GM23338 (cell line): Measurements from ENCODE around the gene CHRD. TPM values are rescaled to one million over a fixed set of nuclear protein-coding genes. Genes with fewer than 3 reads are reported as not detected.

Experiments used
- ATAC-seq: fragments of 200-7000 bp; cut with Tn5 transposase; 3 replicates; pipeline ENCODE4 v1.9.1; 2020
- DNase-seq: peaks from one replicate; pipeline ENCODE4 v3.0.0-alpha.2; 2015; ENCODE audit warnings: low spot score
- H2AFZ ChIP-seq: fragments of 200-600 bp; sonication (generic); 2 replicates; pipeline ENCODE4 v1.8.0; 2016; ENCODE audit warnings: antibody characterized with exemption, mild to moderate bottlenecking, moderate library complexity
- H3F3A ChIP-seq: fragments of 200-600 bp; sonication (generic); replicated peaks from 2 replicates; pipeline ENCODE4 v1.8.0; 2017; ENCODE audit warnings: antibody characterized with exemption, mixed run types, low read depth
- H3K27ac ChIP-seq: fragments of 200-600 bp; sonication (generic); 2 replicates; pipeline ENCODE4 v1.6.1; 2016; ENCODE audit warnings: low read depth
- H3K27me3 ChIP-seq: fragments of 200-600 bp; sonication (generic); 2 replicates; pipeline ENCODE4 v1.8.0; 2016; ENCODE audit warnings: mild to moderate bottlenecking, mixed run types, moderate library complexity; ENCODE audit not compliant: insufficient read depth
- H3K36me3 ChIP-seq: fragments of 200-600 bp; sonication (generic); 2 replicates; pipeline ENCODE4 v1.8.0; 2016; ENCODE audit warnings: mild to moderate bottlenecking; ENCODE audit not compliant: insufficient read depth
- H3K4me1 ChIP-seq: fragments of 200-600 bp; sonication (generic); 2 replicates; pipeline ENCODE4 v1.8.0; 2016; ENCODE audit warnings: mild to moderate bottlenecking, moderate library complexity; ENCODE audit not compliant: insufficient read depth
- H3K4me2 ChIP-seq: fragments of 200-600 bp; sonication (generic); 2 replicates; pipeline ENCODE4 v1.7.1; 2017; ENCODE audit warnings: mixed run types
- H3K4me3 ChIP-seq: fragments of 200-600 bp; sonication (generic); 2 replicates; pipeline ENCODE4 v1.6.1; 2016; ENCODE audit warnings: mixed run types
- H3K79me2 ChIP-seq: fragments of 200-600 bp; sonication (generic); replicated peaks from 2 replicates; pipeline ENCODE4 v1.8.0; 2017; ENCODE audit warnings: mild to moderate bottlenecking; ENCODE audit not compliant: insufficient read depth
- H3K9me2 ChIP-seq: fragments of 200-600 bp; sonication (generic); 2 replicates; pipeline ENCODE4 v1.8.0; 2017; ENCODE audit not compliant: insufficient read depth
- H4K20me1 ChIP-seq: fragments of 200-600 bp; sonication (generic); replicated peaks from 2 replicates; pipeline ENCODE4 v1.8.0; 2017; ENCODE audit warnings: mild to moderate bottlenecking; ENCODE audit not compliant: insufficient read depth
- H3K27ac Mint-ChIP-seq: 2 replicates; pipeline ENCODE4 v1.8.0; 2020; ENCODE audit warnings: inconsistent platforms, mild to moderate bottlenecking, moderate library complexity, mixed read lengths
- H3K27me3 Mint-ChIP-seq: 3 replicates; pipeline ENCODE4 v1.8.0; 2022; ENCODE audit warnings: low read depth, mild to moderate bottlenecking, moderate library complexity, mixed read lengths, inconsistent platforms; ENCODE audit not compliant: insufficient read depth, poor library complexity
- H3K36me3 Mint-ChIP-seq: 3 replicates; pipeline ENCODE4 v1.8.0; 2021; ENCODE audit warnings: low read depth, mild to moderate bottlenecking, inconsistent platforms, moderate library complexity, mixed read lengths
- H3K4me1 Mint-ChIP-seq: 3 replicates; pipeline ENCODE4 v1.8.0; 2020; ENCODE audit warnings: mild to moderate bottlenecking, inconsistent platforms, mixed read lengths
- H3K4me3 Mint-ChIP-seq: 3 replicates; pipeline ENCODE4 v1.8.0; 2021; ENCODE audit warnings: moderate library complexity, mild to moderate bottlenecking, inconsistent platforms, mixed read lengths
- H3K9me3 Mint-ChIP-seq: 3 replicates; pipeline ENCODE4 v1.8.0; 2020; ENCODE audit warnings: moderate library complexity, mild to moderate bottlenecking, inconsistent platforms, mixed read lengths
- CREB1 ChIP-seq: fragments of 250-450 bp; sonication (Bioruptor Pico); IDR thresholded peaks from 2 replicates; pipeline ENCODE4 v1.5.0; 2020; ENCODE audit warnings: low read depth, mild to moderate bottlenecking, moderate library complexity
- CTCF ChIP-seq, 2 experiments: fragments of 200-600 bp in 1 of 2; sonication (generic) in 1 of 2; conservative IDR thresholded peaks; 2 replicates each; pipeline versions ENCODE4 v1.5.1 to v1.6.1; 2016 to 2017; ENCODE audit warnings: antibody characterized with exemption in 2 of 2, low read depth in 2 of 2, mild to moderate bottlenecking in 2 of 2, moderate library complexity in 1 of 2
- EZH2 ChIP-seq: fragments of 200-600 bp; sonication (generic); IDR thresholded peaks from one replicate; pipeline ENCODE4 v1.8.0; 2017; ENCODE audit warnings: antibody characterized with exemption, mild to moderate bottlenecking, low read depth; ENCODE audit not compliant: unreplicated experiment
- EZH2phosphoT487 ChIP-seq: fragments of 200-600 bp; sonication (generic); IDR thresholded peaks from one replicate; pipeline ENCODE4 v1.8.1; 2018; ENCODE audit warnings: antibody characterized with exemption; ENCODE audit not compliant: unreplicated experiment
- JUNB ChIP-seq: IDR thresholded peaks from one replicate; pipeline ENCODE4 v1.6.1; 2016; ENCODE audit warnings: antibody characterized with exemption; ENCODE audit not compliant: unreplicated experiment
- NANOG ChIP-seq: IDR thresholded peaks from 2 replicates; pipeline ENCODE4 v1.6.1; 2016; ENCODE audit warnings: antibody characterized with exemption, borderline replicate concordance
- POLR2AphosphoS5 ChIP-seq: IDR thresholded peaks from 2 replicates; pipeline ENCODE4 v1.6.1; 2016; ENCODE audit warnings: antibody characterized with exemption, low read depth
- STAT1 ChIP-seq: IDR thresholded peaks from one replicate; pipeline ENCODE4 v1.6.1; 2016; ENCODE audit warnings: antibody characterized with exemption; ENCODE audit not compliant: unreplicated experiment
- ZNF114 ChIP-seq: fragments of 250-450 bp; sonication (Bioruptor Pico); IDR thresholded peaks from 2 replicates; pipeline ENCODE4 v1.5.0; 2020; ENCODE audit warnings: mild to moderate bottlenecking, moderate library complexity
- ZNF331 ChIP-seq: fragments of 250-450 bp; sonication (Bioruptor Pico); IDR thresholded peaks from 2 replicates; pipeline ENCODE4 v1.5.0; 2020; ENCODE audit warnings: low read depth, mild to moderate bottlenecking, moderate library complexity
- polyA plus RNA-seq: library from polyadenylated mRNA; unstranded; fragments of >200 nt; fragmentation: Nextera tagmentation; extraction: Ambion mirVana; gene quantifications from 2 replicates; pipeline ENCODE4 v1.2.1, GENCODE V29; 2016
- total RNA-seq: library from RNA; depleted of rRNA; stranded (reverse); fragments of >200 nt; shearing (Covaris generic); gene quantifications from 2 replicates; pipeline ENCODE4 v1.2.3, GENCODE V29; 2014
- TF ChIP-seq, protein P1 (sequence below): fragments of 250-450 bp; sonication (Bioruptor Pico); IDR thresholded peaks from 2 replicates; pipeline ENCODE4 v1.5.0; 2020; ENCODE audit warnings: mild to moderate bottlenecking, moderate library complexity
- TF ChIP-seq, protein P2 (sequence below): IDR thresholded peaks from 2 replicates; pipeline ENCODE4 v1.6.1; 2016; ENCODE audit warnings: antibody characterized with exemption
- TF ChIP-seq, protein P3 (sequence below): IDR thresholded peaks from one replicate; pipeline ENCODE4 v1.6.1; 2018; ENCODE audit warnings: antibody characterized with exemption; ENCODE audit not compliant: unreplicated experiment

Gene CHRD
- total and polyA plus RNA-seq, 2 experiments from 2014 or later, result 0.34 to 0.66 TPM

DNA sequence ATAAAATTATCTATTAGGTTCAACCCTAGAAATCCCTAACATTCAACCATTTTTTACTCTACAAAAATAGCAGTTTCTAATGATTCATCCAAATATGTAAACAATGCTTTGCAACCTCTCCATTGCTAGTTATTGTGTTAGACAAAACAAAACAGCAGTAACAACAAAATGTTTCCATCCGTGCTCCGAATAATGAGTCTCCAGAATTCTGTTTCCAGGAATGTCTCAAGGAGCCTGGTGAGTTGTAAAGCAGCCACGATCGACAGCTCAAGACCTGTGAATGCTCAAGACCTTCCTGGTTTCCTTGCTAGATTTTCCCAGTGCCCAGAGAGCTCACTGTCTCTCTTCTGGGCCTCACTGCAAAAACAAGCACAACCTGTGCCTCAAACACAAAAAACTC, 49.9 kb downstream of the CHRD start:
- no peak for ATAC-seq
- peaks cover 13% of the 10 kb centered on the region for H3K27me3 Mint-ChIP-seq

More for the DNA sequence above, 49.9 kb downstream of the CHRD start:
- Histone ChIP-seq H3K4me3 (no peak overlapping the region), H3K27me3 (no peaks in the 10 kb centered on the region), H3K36me3 (no peaks in the 10 kb centered on the region), H4K20me1 (no peaks in the 10 kb centered on the region), H3K4me2 (no peak overlapping the region), H3F3A (no peaks in the 10 kb centered on the region), H2AFZ (no peak overlapping the region), H3K27ac (no peak overlapping the region), H3K9me2 (no peaks in the 10 kb centered on the region), H3K79me2 (no peaks in the 10 kb centered on the region), H3K4me1 (no peaks in the 10 kb centered on the region)
- H3K36me3 Mint-ChIP-seq, result no peaks in the 10 kb centered on the region
- TF ChIP-seq, protein P1, sequence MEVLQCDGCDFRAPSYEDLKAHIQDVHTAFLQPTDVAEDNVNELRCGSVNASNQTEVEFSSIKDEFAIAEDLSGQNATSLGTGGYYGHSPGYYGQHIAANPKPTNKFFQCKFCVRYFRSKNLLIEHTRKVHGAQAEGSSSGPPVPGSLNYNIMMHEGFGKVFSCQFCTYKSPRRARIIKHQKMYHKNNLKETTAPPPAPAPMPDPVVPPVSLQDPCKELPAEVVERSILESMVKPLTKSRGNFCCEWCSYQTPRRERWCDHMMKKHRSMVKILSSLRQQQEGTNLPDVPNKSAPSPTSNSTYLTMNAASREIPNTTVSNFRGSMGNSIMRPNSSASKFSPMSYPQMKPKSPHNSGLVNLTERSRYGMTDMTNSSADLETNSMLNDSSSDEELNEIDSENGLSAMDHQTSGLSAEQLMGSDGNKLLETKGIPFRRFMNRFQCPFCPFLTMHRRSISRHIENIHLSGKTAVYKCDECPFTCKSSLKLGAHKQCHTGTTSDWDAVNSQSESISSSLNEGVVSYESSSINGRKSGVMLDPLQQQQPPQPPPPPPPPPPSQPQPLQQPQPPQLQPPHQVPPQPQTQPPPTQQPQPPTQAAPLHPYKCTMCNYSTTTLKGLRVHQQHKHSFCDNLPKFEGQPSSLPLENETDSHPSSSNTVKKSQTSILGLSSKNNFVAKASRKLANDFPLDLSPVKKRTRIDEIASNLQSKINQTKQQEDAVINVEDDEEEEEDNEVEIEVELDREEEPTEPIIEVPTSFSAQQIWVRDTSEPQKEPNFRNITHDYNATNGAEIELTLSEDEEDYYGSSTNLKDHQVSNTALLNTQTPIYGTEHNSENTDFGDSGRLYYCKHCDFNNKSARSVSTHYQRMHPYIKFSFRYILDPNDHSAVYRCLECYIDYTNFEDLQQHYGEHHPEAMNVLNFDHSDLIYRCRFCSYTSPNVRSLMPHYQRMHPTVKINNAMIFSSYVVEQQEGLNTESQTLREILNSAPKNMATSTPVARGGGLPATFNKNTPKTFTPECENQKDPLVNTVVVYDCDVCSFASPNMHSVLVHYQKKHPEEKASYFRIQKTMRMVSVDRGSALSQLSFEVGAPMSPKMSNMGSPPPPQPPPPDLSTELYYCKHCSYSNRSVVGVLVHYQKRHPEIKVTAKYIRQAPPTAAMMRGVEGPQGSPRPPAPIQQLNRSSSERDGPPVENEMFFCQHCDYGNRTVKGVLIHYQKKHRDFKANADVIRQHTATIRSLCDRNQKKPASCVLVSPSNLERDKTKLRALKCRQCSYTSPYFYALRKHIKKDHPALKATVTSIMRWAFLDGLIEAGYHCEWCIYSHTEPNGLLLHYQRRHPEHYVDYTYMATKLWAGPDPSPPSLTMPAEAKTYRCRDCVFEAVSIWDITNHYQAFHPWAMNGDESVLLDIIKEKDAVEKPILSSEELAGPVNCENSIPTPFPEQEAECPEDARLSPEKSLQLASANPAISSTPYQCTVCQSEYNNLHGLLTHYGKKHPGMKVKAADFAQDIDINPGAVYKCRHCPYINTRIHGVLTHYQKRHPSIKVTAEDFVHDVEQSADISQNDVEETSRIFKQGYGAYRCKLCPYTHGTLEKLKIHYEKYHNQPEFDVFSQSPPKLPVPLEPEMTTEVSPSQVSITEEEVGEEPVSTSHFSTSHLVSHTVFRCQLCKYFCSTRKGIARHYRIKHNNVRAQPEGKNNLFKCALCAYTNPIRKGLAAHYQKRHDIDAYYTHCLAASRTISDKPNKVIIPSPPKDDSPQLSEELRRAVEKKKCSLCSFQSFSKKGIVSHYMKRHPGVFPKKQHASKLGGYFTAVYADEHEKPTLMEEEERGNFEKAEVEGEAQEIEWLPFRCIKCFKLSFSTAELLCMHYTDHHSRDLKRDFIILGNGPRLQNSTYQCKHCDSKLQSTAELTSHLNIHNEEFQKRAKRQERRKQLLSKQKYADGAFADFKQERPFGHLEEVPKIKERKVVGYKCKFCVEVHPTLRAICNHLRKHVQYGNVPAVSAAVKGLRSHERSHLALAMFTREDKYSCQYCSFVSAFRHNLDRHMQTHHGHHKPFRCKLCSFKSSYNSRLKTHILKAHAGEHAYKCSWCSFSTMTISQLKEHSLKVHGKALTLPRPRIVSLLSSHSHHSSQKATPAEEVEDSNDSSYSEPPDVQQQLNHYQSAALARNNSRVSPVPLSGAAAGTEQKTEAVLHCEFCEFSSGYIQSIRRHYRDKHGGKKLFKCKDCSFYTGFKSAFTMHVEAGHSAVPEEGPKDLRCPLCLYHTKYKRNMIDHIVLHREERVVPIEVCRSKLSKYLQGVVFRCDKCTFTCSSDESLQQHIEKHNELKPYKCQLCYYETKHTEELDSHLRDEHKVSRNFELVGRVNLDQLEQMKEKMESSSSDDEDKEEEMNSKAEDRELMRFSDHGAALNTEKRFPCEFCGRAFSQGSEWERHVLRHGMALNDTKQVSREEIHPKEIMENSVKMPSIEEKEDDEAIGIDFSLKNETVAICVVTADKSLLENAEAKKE, result no peak
- TF ChIP-seq NANOG (no peak), ZNF331 (CRISPR knock-in tag) (no peak), EZH2 (no peak), CREB1 (CRISPR knock-in tag) (no peak), JUNB (no peak), POLR2AphosphoS5 (no peak), CTCF (conservative IDR thresholded peaks at IDR 0.05; ENCODE audit: low read depth in 2 of 2) (no peak), ZNF114 (CRISPR knock-in tag) (no peak), EZH2phosphoT487 (no peak), STAT1 (no peak)
- TF ChIP-seq, protein P2, sequence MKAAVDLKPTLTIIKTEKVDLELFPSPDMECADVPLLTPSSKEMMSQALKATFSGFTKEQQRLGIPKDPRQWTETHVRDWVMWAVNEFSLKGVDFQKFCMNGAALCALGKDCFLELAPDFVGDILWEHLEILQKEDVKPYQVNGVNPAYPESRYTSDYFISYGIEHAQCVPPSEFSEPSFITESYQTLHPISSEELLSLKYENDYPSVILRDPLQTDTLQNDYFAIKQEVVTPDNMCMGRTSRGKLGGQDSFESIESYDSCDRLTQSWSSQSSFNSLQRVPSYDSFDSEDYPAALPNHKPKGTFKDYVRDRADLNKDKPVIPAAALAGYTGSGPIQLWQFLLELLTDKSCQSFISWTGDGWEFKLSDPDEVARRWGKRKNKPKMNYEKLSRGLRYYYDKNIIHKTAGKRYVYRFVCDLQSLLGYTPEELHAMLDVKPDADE, result no peak
- TF ChIP-seq, protein P3, sequence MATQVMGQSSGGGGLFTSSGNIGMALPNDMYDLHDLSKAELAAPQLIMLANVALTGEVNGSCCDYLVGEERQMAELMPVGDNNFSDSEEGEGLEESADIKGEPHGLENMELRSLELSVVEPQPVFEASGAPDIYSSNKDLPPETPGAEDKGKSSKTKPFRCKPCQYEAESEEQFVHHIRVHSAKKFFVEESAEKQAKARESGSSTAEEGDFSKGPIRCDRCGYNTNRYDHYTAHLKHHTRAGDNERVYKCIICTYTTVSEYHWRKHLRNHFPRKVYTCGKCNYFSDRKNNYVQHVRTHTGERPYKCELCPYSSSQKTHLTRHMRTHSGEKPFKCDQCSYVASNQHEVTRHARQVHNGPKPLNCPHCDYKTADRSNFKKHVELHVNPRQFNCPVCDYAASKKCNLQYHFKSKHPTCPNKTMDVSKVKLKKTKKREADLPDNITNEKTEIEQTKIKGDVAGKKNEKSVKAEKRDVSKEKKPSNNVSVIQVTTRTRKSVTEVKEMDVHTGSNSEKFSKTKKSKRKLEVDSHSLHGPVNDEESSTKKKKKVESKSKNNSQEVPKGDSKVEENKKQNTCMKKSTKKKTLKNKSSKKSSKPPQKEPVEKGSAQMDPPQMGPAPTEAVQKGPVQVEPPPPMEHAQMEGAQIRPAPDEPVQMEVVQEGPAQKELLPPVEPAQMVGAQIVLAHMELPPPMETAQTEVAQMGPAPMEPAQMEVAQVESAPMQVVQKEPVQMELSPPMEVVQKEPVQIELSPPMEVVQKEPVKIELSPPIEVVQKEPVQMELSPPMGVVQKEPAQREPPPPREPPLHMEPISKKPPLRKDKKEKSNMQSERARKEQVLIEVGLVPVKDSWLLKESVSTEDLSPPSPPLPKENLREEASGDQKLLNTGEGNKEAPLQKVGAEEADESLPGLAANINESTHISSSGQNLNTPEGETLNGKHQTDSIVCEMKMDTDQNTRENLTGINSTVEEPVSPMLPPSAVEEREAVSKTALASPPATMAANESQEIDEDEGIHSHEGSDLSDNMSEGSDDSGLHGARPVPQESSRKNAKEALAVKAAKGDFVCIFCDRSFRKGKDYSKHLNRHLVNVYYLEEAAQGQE, result no peak
- no peak overlapping the region for H3K4me3 Mint-ChIP-seq
- no peak for DNase-seq
- no peaks in the 10 kb centered on the region for H3K4me1 Mint-ChIP-seq
- no peaks in the 10 kb centered on the region; the same call in 2 of the 3 replicates for H3K9me3 Mint-ChIP-seq
- H3K27ac Mint-ChIP-seq, result no peak overlapping the region
